Uterus (tissue), 2 donors: Measurements from ENCODE around the gene CAPN15.

Experiments used
- POLR2A ChIP-seq, 2 donors: fragments of 450-650 bp; IDR thresholded peaks; one replicate each; pipeline ENCODE4 v1.6.1; 2016; ENCODE audit warnings: antibody characterized with exemption in 2 of 2, mild to moderate bottlenecking in 1 of 2, moderate library complexity in 1 of 2
- TF ChIP-seq, protein P1 (sequence below), 4 experiments: fragments of 200-600 bp in 2 of 4; fragments of 450-650 bp in 2 of 4; sonication (generic) in 2 of 4; IDR thresholded peaks; one replicate each; pipeline ENCODE4 v1.5.1; 2016 to 2019; ENCODE audit warnings: antibody characterized with exemption in 4 of 4, mild to moderate bottlenecking in 2 of 4, moderate library complexity in 1 of 4

DNA sequence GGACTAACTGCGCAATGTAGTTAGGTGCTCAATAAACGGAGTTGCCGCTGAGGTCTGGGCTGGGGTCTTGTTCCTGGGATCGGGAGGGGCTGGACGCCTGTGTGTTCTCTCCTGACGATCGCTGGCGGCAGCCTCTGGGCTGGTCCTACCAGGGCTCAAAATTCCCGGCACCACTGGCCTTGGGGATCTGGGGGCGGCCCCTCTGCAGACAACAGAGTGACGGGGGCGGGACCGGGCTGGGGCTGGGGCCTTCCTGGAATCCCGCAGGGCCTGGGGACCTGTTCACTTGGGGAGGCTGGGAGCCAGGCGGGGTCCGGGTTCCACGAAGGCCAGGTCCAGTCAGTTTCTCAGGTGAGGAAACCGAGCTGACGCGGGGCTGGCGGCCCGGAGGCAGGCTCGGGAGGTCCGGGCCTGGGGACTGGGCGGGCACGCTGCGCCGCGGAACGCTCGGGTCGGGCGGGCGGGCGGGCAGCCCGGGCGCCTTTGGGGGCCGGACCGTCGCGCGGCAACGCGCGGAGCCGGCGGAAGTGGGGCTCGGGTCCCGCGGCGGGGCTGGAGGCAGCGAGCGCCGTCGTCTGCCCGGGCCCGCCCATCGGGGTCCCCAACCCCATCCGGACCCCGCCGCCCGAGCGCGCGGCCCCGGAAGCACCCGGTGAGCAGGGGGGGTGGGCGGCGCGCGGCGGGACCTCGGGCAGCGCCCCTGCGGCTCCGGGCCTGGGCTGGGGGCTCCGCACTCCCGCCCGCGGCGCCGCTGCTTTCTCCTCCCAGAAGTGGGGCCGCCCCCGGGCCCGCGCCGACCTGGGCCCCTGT is 42.1 kb downstream of the CAPN15 start, which contains the start of gene PIGQ:
- TF ChIP-seq, protein P1, sequence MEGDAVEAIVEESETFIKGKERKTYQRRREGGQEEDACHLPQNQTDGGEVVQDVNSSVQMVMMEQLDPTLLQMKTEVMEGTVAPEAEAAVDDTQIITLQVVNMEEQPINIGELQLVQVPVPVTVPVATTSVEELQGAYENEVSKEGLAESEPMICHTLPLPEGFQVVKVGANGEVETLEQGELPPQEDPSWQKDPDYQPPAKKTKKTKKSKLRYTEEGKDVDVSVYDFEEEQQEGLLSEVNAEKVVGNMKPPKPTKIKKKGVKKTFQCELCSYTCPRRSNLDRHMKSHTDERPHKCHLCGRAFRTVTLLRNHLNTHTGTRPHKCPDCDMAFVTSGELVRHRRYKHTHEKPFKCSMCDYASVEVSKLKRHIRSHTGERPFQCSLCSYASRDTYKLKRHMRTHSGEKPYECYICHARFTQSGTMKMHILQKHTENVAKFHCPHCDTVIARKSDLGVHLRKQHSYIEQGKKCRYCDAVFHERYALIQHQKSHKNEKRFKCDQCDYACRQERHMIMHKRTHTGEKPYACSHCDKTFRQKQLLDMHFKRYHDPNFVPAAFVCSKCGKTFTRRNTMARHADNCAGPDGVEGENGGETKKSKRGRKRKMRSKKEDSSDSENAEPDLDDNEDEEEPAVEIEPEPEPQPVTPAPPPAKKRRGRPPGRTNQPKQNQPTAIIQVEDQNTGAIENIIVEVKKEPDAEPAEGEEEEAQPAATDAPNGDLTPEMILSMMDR (IDR thresholded peaks at IDR 0.05): no peak
- peak in 1 of 2 donors; percentile 34 for TF ChIP-seq POLR2A (IDR thresholded peaks at IDR 0.05)
